Sigmoid colon (tissue), 7 donors: ENCODE measurements around the gene TOLLIP. TPM values are rescaled to one million over a fixed set of nuclear protein-coding genes. Genes with fewer than 3 reads are reported as not detected.

Source experiments
- DNase-seq: peaks from one replicate; pipeline ENCODE4 v3.0.0-alpha.2; 2019
- H3K27ac ChIP-seq, 4 donors: fragments of 200-600 bp; sonication (generic); one replicate each; pipeline ENCODE4 v1.5.1; 2016 to 2019; ENCODE audit warnings: mild to moderate bottlenecking in 1 of 4
- H3K27me3 ChIP-seq, 3 donors: fragments of 200-600 bp; sonication (generic); one replicate each; pipeline ENCODE4 v1.5.1; 2019; ENCODE audit warnings: mild to moderate bottlenecking in 1 of 3
- H3K36me3 ChIP-seq, 4 donors: fragments of 200-600 bp; sonication (generic); one replicate each; pipeline ENCODE4 v1.5.1; 2016 to 2019
- H3K4me1 ChIP-seq, 4 donors: fragments of 200-600 bp; sonication (generic); one replicate each; pipeline ENCODE4 v1.5.1; 2017 to 2019
- H3K4me3 ChIP-seq, 4 donors: fragments of 200-600 bp; sonication (generic); one replicate each; pipeline ENCODE4 v1.5.1; 2017 to 2019; ENCODE audit warnings: mild to moderate bottlenecking in 2 of 4, moderate library complexity in 1 of 4
- H3K9me3 ChIP-seq, 4 donors: fragments of 200-600 bp in 3 of 4; sonication (generic) in 3 of 4; one replicate each; pipeline versions ENCODE4 v1.5.1 to v1.6.1; 2013 to 2019
- CTCF ChIP-seq, 4 experiments: fragments of 450-650 bp in 3 of 4; fragments of 200-600 bp in 1 of 4; IDR thresholded peaks; one replicate each; pipeline ENCODE4 v1.5.1; 2016 to 2019; ENCODE audit warnings: antibody characterized with exemption in 4 of 4, mild to moderate bottlenecking in 3 of 4, moderate library complexity in 2 of 4
- EP300 ChIP-seq, 4 donors: sonication (generic); formaldehyde crosslinking; IDR thresholded peaks; one replicate each; pipeline ENCODE4 v1.6.1; 2017; ENCODE audit warnings: antibody characterized with exemption in 4 of 4
- POLR2A ChIP-seq, 2 donors: fragments of 450-650 bp; IDR thresholded peaks; one replicate each; pipeline ENCODE4 v1.6.1; 2016; ENCODE audit warnings: antibody characterized with exemption in 2 of 2, mild to moderate bottlenecking in 2 of 2, moderate library complexity in 2 of 2
- POLR2AphosphoS5 ChIP-seq, 4 donors: sonication (generic); formaldehyde crosslinking; IDR thresholded peaks; one replicate each; pipeline ENCODE4 v1.6.1; 2017; ENCODE audit warnings: antibody characterized with exemption in 4 of 4
- WGBS, 2 donors: extraction: QIAGEN DNeasy Blood & Tissue Kit; methylation state at CpG; one replicate each; pipeline ENCODE4 v1.1.7; 2013; 5-methylcytosine and 5-hydroxymethylcytosine counted together
- intact Hi-C: fragments of 100-400 bp; cut with DNase I; formaldehyde crosslinking; loops from one replicate; pipeline ENCODE4 v1.15.1; 2023
- polyA plus RNA-seq, 3 donors: library from polyadenylated mRNA; stranded (reverse); fragments of 200-250 nt; gene quantifications; one replicate each; pipeline ENCODE4 v1.2.3, GENCODE V29; 2013
- total RNA-seq, 4 donors: library from RNA; depleted of rRNA; stranded (reverse); fragments of >200 nt; gene quantifications; one replicate each; pipeline ENCODE4 v1.1.0, GENCODE V29; 2016
- donor health status: healthy with polysubstance abuse.
- donor health status: Bipolar disorder and iron deficiency.
- donor health status: healthy.

TOLLIP gene
- total and polyA plus RNA-seq, 7 donors: 25.0 to 41.2 (median 36.9) TPM

GRCh38 chr11:1257366-1257765 is 52.1 kb downstream of the TOLLIP start:
- 92 to 96% methylated on average over 27 of the region's 27 CpGs for WGBS, 2 donors
- TF ChIP-seq EP300 (IDR thresholded peaks at IDR 0.05) (no peak), POLR2AphosphoS5 (IDR thresholded peaks at IDR 0.05) (no peak), CTCF (IDR thresholded peaks at IDR 0.05) (no peak), POLR2A (IDR thresholded peaks at IDR 0.05) (no peak)
- Histone ChIP-seq H3K27me3 (no peaks in the 10 kb centered on the region), H3K4me1 (peaks cover 0 to 9% (median 8%) of the 10 kb centered on the region in 4 donors), H3K9me3 (no peaks in the 10 kb centered on the region), H3K27ac (no peak overlapping the region), H3K36me3 (no peaks in the 10 kb centered on the region), H3K4me3 (no peak overlapping the region)
- no peak for DNase-seq
- intact Hi-C loops: no loop called here

- WGBS, 2 donors: 59 to 62% methylated on average over 26 of the region's 26 CpGs
- TF ChIP-seq POLR2A (IDR thresholded peaks at IDR 0.05): no peak
- DNase-seq: no peak
- Histone ChIP-seq H3K27ac (no peak overlapping the region), H3K27me3 (no peaks in the 10 kb centered on the region), H3K36me3 (no peaks in the 10 kb centered on the region), H3K9me3 (no peaks in the 10 kb centered on the region), H3K4me1 (peaks cover 0 to under 1% (median 0%) of the 10 kb centered on the region in 4 donors), H3K4me3 (no peak overlapping the region)
- intact Hi-C loops: no loop called here
These were observed 53.0 kb downstream of the TOLLIP start for GRCh38 chr11:1256257-1257045.

GRCh38 chr11:1255151-1255550 is 54.3 kb downstream of the TOLLIP start:
- H3K27ac ChIP-seq: no peak overlapping the region
- no peaks in the 10 kb centered on the region for H3K27me3 ChIP-seq
- no peak for TF ChIP-seq EP300 (IDR thresholded peaks at IDR 0.05)
- TF ChIP-seq CTCF (IDR thresholded peaks at IDR 0.05): no peak
- no peak for TF ChIP-seq POLR2A (IDR thresholded peaks at IDR 0.05)
- no peak for TF ChIP-seq POLR2AphosphoS5 (IDR thresholded peaks at IDR 0.05)
- DNase-seq: no peak
- 89 to 92% methylated on average over 24 of the region's 24 CpGs for WGBS, 2 donors
- H3K9me3 ChIP-seq: no peaks in the 10 kb centered on the region
- H3K36me3 ChIP-seq: no peaks in the 10 kb centered on the region
- no peak overlapping the region for H3K4me3 ChIP-seq
- intact Hi-C loops: no loop called here
- no peaks in the 10 kb centered on the region for H3K4me1 ChIP-seq

DNA sequence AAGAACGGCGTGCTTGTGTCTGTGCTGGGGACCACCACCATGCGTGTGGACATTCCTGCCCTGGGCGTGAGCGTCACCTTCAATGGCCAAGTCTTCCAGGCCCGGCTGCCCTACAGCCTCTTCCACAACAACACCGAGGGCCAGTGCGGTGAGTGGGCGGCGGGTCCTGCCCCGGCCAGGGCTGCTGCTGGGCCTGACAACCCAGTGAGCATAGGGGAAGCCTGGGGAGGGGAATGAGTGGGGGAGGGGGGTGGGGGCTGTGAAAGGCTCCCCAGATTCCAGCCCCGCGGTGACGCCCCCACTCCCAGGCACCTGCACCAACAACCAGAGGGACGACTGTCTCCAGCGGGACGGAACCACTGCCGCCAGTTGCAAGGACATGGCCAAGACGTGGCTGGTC is 54.7 kb downstream of the TOLLIP start:
- intact Hi-C loops: no loop called here
- DNase-seq: no peak
- no peak overlapping the region for H3K4me3 ChIP-seq
- H3K27me3 ChIP-seq: no peaks in the 10 kb centered on the region
- 91 to 94% methylated on average over 19 of the region's 19 CpGs for WGBS, 2 donors
- no peaks in the 10 kb centered on the region for H3K36me3 ChIP-seq
- H3K4me1 ChIP-seq: no peaks in the 10 kb centered on the region
- TF ChIP-seq POLR2A (IDR thresholded peaks at IDR 0.05): no peak
- no peak for TF ChIP-seq POLR2AphosphoS5 (IDR thresholded peaks at IDR 0.05)
- TF ChIP-seq EP300 (IDR thresholded peaks at IDR 0.05): no peak
- TF ChIP-seq CTCF (IDR thresholded peaks at IDR 0.05): no peak
- H3K9me3 ChIP-seq: no peaks in the 10 kb centered on the region
- H3K27ac ChIP-seq: no peak overlapping the region

- DNase-seq: no peak
- H3K4me1 ChIP-seq: no peaks in the 10 kb centered on the region
- TF ChIP-seq CTCF (IDR thresholded peaks at IDR 0.05) (no peak), POLR2A (IDR thresholded peaks at IDR 0.05) (no peak), EP300 (IDR thresholded peaks at IDR 0.05) (no peak), POLR2AphosphoS5 (IDR thresholded peaks at IDR 0.05) (no peak)
- intact Hi-C loops: no loop called here
- WGBS, 2 donors: 93% methylated on average over 22 of the region's 22 CpGs
- H3K36me3 ChIP-seq: no peaks in the 10 kb centered on the region
- H3K27me3 ChIP-seq: no peaks in the 10 kb centered on the region
- no peaks in the 10 kb centered on the region for H3K9me3 ChIP-seq
- H3K4me3 ChIP-seq: no peak overlapping the region
- no peak overlapping the region for H3K27ac ChIP-seq
These were observed 55.3 kb downstream of the TOLLIP start for GRCh38 chr11:1254086-1254648.
